Suprapubic skin (tissue), 4 donors: ENCODE data around the gene DOHH. TPM values are rescaled to one million over a fixed set of nuclear protein-coding genes. Genes with fewer than 3 reads are reported as not detected.

Experiments
- DNase-seq, 2 donors: peaks; one replicate each; pipeline ENCODE4 v3.0.0-alpha.2; 2019; ENCODE audit warnings: low spot score in 2 of 2
- H3K27ac ChIP-seq: fragments of 200-600 bp; sonication (generic); one replicate; pipeline ENCODE4 v1.5.1; 2019
- H3K27me3 ChIP-seq: fragments of 200-600 bp; sonication (generic); one replicate; pipeline ENCODE4 v1.5.1; 2019
- H3K36me3 ChIP-seq: fragments of 200-600 bp; sonication (generic); one replicate; pipeline ENCODE4 v1.5.1; 2019
- H3K4me1 ChIP-seq: fragments of 200-600 bp; sonication (generic); one replicate; pipeline ENCODE4 v1.5.1; 2019
- H3K4me3 ChIP-seq: fragments of 200-600 bp; sonication (generic); one replicate; pipeline ENCODE4 v1.5.1; 2019; ENCODE audit warnings: mild to moderate bottlenecking
- H3K9me3 ChIP-seq: fragments of 200-600 bp; sonication (generic); one replicate; pipeline ENCODE4 v1.5.1; 2019
- CTCF ChIP-seq, 2 donors: fragments of 200-600 bp in 1 of 2; fragments of 450-650 bp in 1 of 2; sonication (generic) in 1 of 2; IDR thresholded peaks; one replicate each; pipeline ENCODE4 v1.5.1; 2016 to 2019; ENCODE audit warnings: antibody characterized with exemption in 2 of 2, mild to moderate bottlenecking in 1 of 2, moderate library complexity in 1 of 2
- EP300 ChIP-seq: sonication (generic); formaldehyde crosslinking; IDR thresholded peaks from one replicate; pipeline ENCODE4 v1.6.1; 2017; ENCODE audit warnings: antibody characterized with exemption
- POLR2A ChIP-seq, 2 donors: fragments of 450-650 bp; IDR thresholded peaks; one replicate each; pipeline ENCODE4 v1.6.1; 2017; ENCODE audit warnings: antibody characterized with exemption in 2 of 2, mild to moderate bottlenecking in 2 of 2, moderate library complexity in 2 of 2
- POLR2AphosphoS5 ChIP-seq, 3 donors: sonication (generic); formaldehyde crosslinking; IDR thresholded peaks; one replicate each; pipeline ENCODE4 v1.6.1; 2017; ENCODE audit warnings: antibody characterized with exemption in 3 of 3
- WGBS: methylation state at CpG from one replicate; pipeline ENCODE4 v1.1.5; 2018; 5-methylcytosine and 5-hydroxymethylcytosine counted together
- total RNA-seq, 4 donors: library from RNA; depleted of rRNA; stranded (reverse); fragments of >200 nt; gene quantifications; one replicate each; pipeline ENCODE4 v1.1.0, GENCODE V29; 2016

Gene DOHH
- total RNA-seq, 4 donors from 2014 or later: 10.9 to 21.7 (median 17.9) TPM

GRCh38 chr19:3534375-3535234 lies 34.1 kb upstream of the DOHH start:
- no peak overlapping the region for H3K27ac ChIP-seq
- H3K9me3 ChIP-seq: no peaks in the 10 kb centered on the region
- H3K4me1 ChIP-seq: peaks cover 29% of the 10 kb centered on the region
- no peak for DNase-seq
- WGBS: 85% methylated on average over 19 of the region's 38 CpGs
- no peak for TF ChIP-seq CTCF (IDR thresholded peaks at IDR 0.05)
- TF ChIP-seq EP300: no peak
- TF ChIP-seq POLR2A (IDR thresholded peaks at IDR 0.05): no peak
- TF ChIP-seq POLR2AphosphoS5 (IDR thresholded peaks at IDR 0.05): no peak
- no peak overlapping the region for H3K4me3 ChIP-seq
- peaks cover 68% of the 10 kb centered on the region for H3K36me3 ChIP-seq
- no peaks in the 10 kb centered on the region for H3K27me3 ChIP-seq

- H3K36me3 ChIP-seq: peaks cover 66% of the 10 kb centered on the region
- peaks cover 24% of the 10 kb centered on the region for H3K4me1 ChIP-seq
- H3K27me3 ChIP-seq: no peaks in the 10 kb centered on the region
- H3K27ac ChIP-seq: no peak overlapping the region
- no peak overlapping the region for H3K4me3 ChIP-seq
- DNase-seq: no peak
- WGBS: 85% methylated on average over 10 of the region's 12 CpGs
- H3K9me3 ChIP-seq: no peaks in the 10 kb centered on the region
- TF ChIP-seq POLR2A (IDR thresholded peaks at IDR 0.05) (no peak), POLR2AphosphoS5 (IDR thresholded peaks at IDR 0.05) (no peak), EP300 (no peak), CTCF (IDR thresholded peaks at IDR 0.05) (no peak)
Observed at GRCh38 chr19:3533563-3534216, 33.2 kb upstream of the DOHH start.

GRCh38 chr19:3533033-3533432 lies 32.6 kb upstream of the DOHH start:
- Histone ChIP-seq H3K36me3 (peaks cover 64% of the 10 kb centered on the region), H3K4me3 (no peak overlapping the region), H3K27ac (no peak overlapping the region), H3K4me1 (peaks cover 23% of the 10 kb centered on the region), H3K9me3 (no peaks in the 10 kb centered on the region), H3K27me3 (no peaks in the 10 kb centered on the region)
- TF ChIP-seq EP300 (no peak), POLR2A (IDR thresholded peaks at IDR 0.05) (no peak), CTCF (IDR thresholded peaks at IDR 0.05) (no peak), POLR2AphosphoS5 (IDR thresholded peaks at IDR 0.05) (no peak)
- DNase-seq: no peak
- 65% methylated on average over 4 of the region's 17 CpGs for WGBS

GRCh38 chr19:3532154-3532786 lies 31.8 kb upstream of the DOHH start:
- DNase-seq: no peak
- no peaks in the 10 kb centered on the region for H3K27me3 ChIP-seq
- H3K4me1 ChIP-seq: peaks cover 19% of the 10 kb centered on the region
- no peak overlapping the region for H3K27ac ChIP-seq
- 92% methylated on average over 2 of the region's 33 CpGs for WGBS
- TF ChIP-seq EP300 (no peak), POLR2A (IDR thresholded peaks at IDR 0.05) (no peak), CTCF (IDR thresholded peaks at IDR 0.05) (no peak), POLR2AphosphoS5 (IDR thresholded peaks at IDR 0.05) (no peak)
- no peaks in the 10 kb centered on the region for H3K9me3 ChIP-seq
- peaks cover 71% of the 10 kb centered on the region for H3K36me3 ChIP-seq
- H3K4me3 ChIP-seq: no peak overlapping the region

- H3K27me3 ChIP-seq: no peaks in the 10 kb centered on the region
- H3K9me3 ChIP-seq: no peaks in the 10 kb centered on the region
- peaks cover 77% of the 10 kb centered on the region for H3K36me3 ChIP-seq
- H3K27ac ChIP-seq: no peak overlapping the region
- no peak for DNase-seq
- H3K4me1 ChIP-seq: peaks cover 13% of the 10 kb centered on the region
- no peak for TF ChIP-seq POLR2A (IDR thresholded peaks at IDR 0.05)
- TF ChIP-seq POLR2AphosphoS5 (IDR thresholded peaks at IDR 0.05): no peak
- no peak for TF ChIP-seq EP300
- no peak for TF ChIP-seq CTCF (IDR thresholded peaks at IDR 0.05)
- no CpG with 5 or more reads among the region's 29 CpGs for whole genome bisulfite sequencing
- no peak overlapping the region for H3K4me3 ChIP-seq
Observed at GRCh38 chr19:3531716-3532115, 31.2 kb upstream of the DOHH start.
